HepG2 (cell line): ENCODE data around the gene FBXO11. TPM values are rescaled to one million over a fixed set of nuclear protein-coding genes. Genes with fewer than 3 reads are reported as not detected.

Experiments used
- ATAD3A ChIP-seq: sonication (generic); formaldehyde crosslinking; IDR thresholded peaks from 2 replicates; pipeline ENCODE4 v1.4.0; 2020; ENCODE audit warnings: missing genetic modification reagents
- CREB1 ChIP-seq, 2 experiments: fragments of 450-650 bp in 1 of 2; IDR thresholded peaks; 2 replicates each; pipeline ENCODE4 v1.6.1; 2016 to 2017; ENCODE audit warnings: control low read depth in 1 of 2, mild to moderate bottlenecking in 1 of 2, missing compliant biosample characterization in 1 of 2, missing genetic modification characterization in 1 of 2
- HES4 ChIP-seq: sonication (generic); formaldehyde crosslinking; IDR thresholded peaks from 2 replicates; pipeline ENCODE4 v1.9.0; 2021; ENCODE audit warnings: mild to moderate bottlenecking, missing genetic modification reagents, borderline replicate concordance
- ISL2 ChIP-seq: sonication (generic); formaldehyde crosslinking; IDR thresholded peaks from 2 replicates; pipeline ENCODE4 v1.5.0; 2020; ENCODE audit warnings: missing genetic modification reagents
- MLXIP ChIP-seq: sonication (generic); formaldehyde crosslinking; IDR thresholded peaks from 2 replicates; pipeline ENCODE4 v1.9.0; 2021; ENCODE audit warnings: missing genetic modification reagents, borderline replicate concordance
- PAX8 ChIP-seq: sonication (generic); formaldehyde crosslinking; IDR thresholded peaks from 2 replicates; pipeline ENCODE4 v1.8.0; 2022; ENCODE audit warnings: mild to moderate bottlenecking, missing genetic modification reagents, borderline replicate concordance
- RAD21 ChIP-seq: fragments of 450-650 bp; formaldehyde crosslinking; IDR thresholded peaks from 2 replicates; pipeline ENCODE4 v1.5.0; 2020; ENCODE audit warnings: mild to moderate bottlenecking
- SMAD9 ChIP-seq: sonication (generic); formaldehyde crosslinking; IDR thresholded peaks from 2 replicates; pipeline ENCODE4 v1.5.1; 2020; ENCODE audit warnings: mild to moderate bottlenecking, missing genetic modification reagents
- ZMYM3 ChIP-seq: sonication (generic); formaldehyde crosslinking; IDR thresholded peaks from 2 replicates; pipeline ENCODE4 v1.5.1; 2020; ENCODE audit warnings: mild to moderate bottlenecking, missing genetic modification reagents
- ZNF142 ChIP-seq: sonication (generic); formaldehyde crosslinking; IDR thresholded peaks from 2 replicates; pipeline ENCODE4 v1.4.0; 2020; ENCODE audit warnings: missing genetic modification reagents
- ZNF234 ChIP-seq: sonication (generic); formaldehyde crosslinking; conservative IDR thresholded peaks from 2 replicates; pipeline ENCODE4 v1.5.1; 2020; ENCODE audit warnings: mild to moderate bottlenecking, missing genetic modification reagents
- ZNF24 ChIP-seq: fragments of 450-650 bp; IDR thresholded peaks from 2 replicates; pipeline ENCODE4 v1.6.1; 2017; ENCODE audit warnings: antibody characterized with exemption, mild to moderate bottlenecking
- ZNF281 ChIP-seq: sonication (generic); formaldehyde crosslinking; IDR thresholded peaks from 2 replicates; pipeline ENCODE4 v1.4.0; 2020; ENCODE audit warnings: missing genetic modification reagents, borderline replicate concordance
- ZNF546 ChIP-seq: sonication (generic); formaldehyde crosslinking; conservative IDR thresholded peaks from 2 replicates; pipeline ENCODE4 v1.8.1; 2023; ENCODE audit warnings: mild to moderate bottlenecking, missing genetic modification reagents
- ZSCAN29 ChIP-seq: sonication (generic); formaldehyde crosslinking; conservative IDR thresholded peaks from 2 replicates; pipeline ENCODE4 v1.4.0; 2020; ENCODE audit warnings: mild to moderate bottlenecking, missing genetic modification reagents
- polyA plus RNA-seq, 8 experiments: library from polyadenylated mRNA; depleted of rRNA in 3 of 8; stranded (reverse) in 7 of 8; unstranded in 1 of 8; fragments of >200 nt; fragmentation: Illumina TruSeq in 4 of 8; extraction: Trizol in 4 of 8; gene quantifications; 2 replicates each; pipeline versions ENCODE4 v1.2.1 to v1.2.3, GENCODE V29; 2011 to 2016; ENCODE audit warnings: low read depth in 4 of 8, missing spikeins in 1 of 8, mixed read lengths in 1 of 8; ENCODE audit not compliant: insufficient read depth in 1 of 8
- total RNA-seq, 5 experiments: library from RNA; depleted of rRNA; stranded (reverse); fragments of >200 nt; fragmentation: Illumina TruSeq; extraction: Trizol; gene quantifications; 2 replicates each; pipeline ENCODE4 v1.2.3, GENCODE V29; 2016; ENCODE audit warnings: low read depth in 1 of 5

Gene FBXO11
- total and polyA plus RNA-seq, 2 of the 13 experiments (the other 11 are each of a cell fraction or from before 2014, with no cell fraction given) = 27.9 to 47.6 TPM

GRCh38 chr2:47906157-47907038 lies at the start of gene FBXO11 (continued):
- peak; percentile 83 for TF ChIP-seq ZNF281 (CRISPR knock-in tag)
- TF ChIP-seq ZSCAN29 = peak; percentile 96
- no peak for TF ChIP-seq ZNF234 (CRISPR knock-in tag)
- TF ChIP-seq SMAD9 (CRISPR knock-in tag) = no peak
- TF ChIP-seq ISL2 (CRISPR knock-in tag) = peak; percentile 35
- no peak; the same call in 1 of the 2 replicates for TF ChIP-seq MLXIP (CRISPR knock-in tag)
- 0 out of 2 replicates have a peak, but pooled peaks have one; percentile 38 for TF ChIP-seq ZMYM3
- no peak for TF ChIP-seq ATAD3A (CRISPR knock-in tag)
- TF ChIP-seq ZNF24 = 0 out of 2 replicates have a peak, but pooled peaks have one; percentile 42
- TF ChIP-seq ZNF142 (CRISPR knock-in tag) = peak; percentile 15; the same call in 1 of the 2 replicates
- TF ChIP-seq HES4 (CRISPR knock-in tag) = no peak
- peak; percentile 59 for TF ChIP-seq RAD21 (CRISPR knock-in tag)
- no peak for TF ChIP-seq ZNF546 (CRISPR knock-in tag)
- peak; percentile 16; the same call in 1 of the 2 replicates for TF ChIP-seq CREB1 (IDR thresholded peaks at IDR 0.05)
- TF ChIP-seq CREB1 (CRISPR knock-in tag; IDR thresholded peaks at IDR 0.05) = peak; percentile 62
- TF ChIP-seq PAX8 (CRISPR knock-in tag) = no peak
